HL-60 (cell line): Measurements from ENCODE around the gene ZNF385D.

Experiments
- DNase-seq, 2 experiments: peaks; one replicate each; pipeline ENCODE4 v3.0.0-alpha.2; 2010 to 2020; ENCODE audit warnings: low read depth in 1 of 2, low spot score in 1 of 2
- H3K27ac ChIP-seq: fragments of 250-450 bp; sonication (Bioruptor Pico); replicated peaks from 2 replicates; pipeline ENCODE4 v1.5.1; 2020; ENCODE audit warnings: mild to moderate bottlenecking, moderate library complexity
- H3K27me3 ChIP-seq: fragments of 250-450 bp; sonication (Bioruptor Pico); 2 replicates; pipeline ENCODE4 v1.5.1; 2021; ENCODE audit warnings: mild to moderate bottlenecking, moderate library complexity; ENCODE audit not compliant: insufficient read depth, poor library complexity, severe bottlenecking
- H3K4me3 ChIP-seq: replicated peaks from 2 replicates; pipeline ENCODE4 v1.5.1; 2011; ENCODE audit warnings: mild to moderate bottlenecking, control low read depth, low read length; ENCODE audit not compliant: insufficient read depth
- CTCF ChIP-seq: IDR thresholded peaks from one replicate; pipeline ENCODE4 v1.5.1; 2011; ENCODE audit warnings: low read length, control low read depth, inconsistent platforms; ENCODE audit not compliant: insufficient read depth
- GABPA ChIP-seq: IDR thresholded peaks from 2 replicates; pipeline ENCODE4 v1.6.1; 2012; ENCODE audit warnings: low read depth
- POLR2AphosphoS5 ChIP-seq: IDR thresholded peaks from 2 replicates; pipeline ENCODE4 v1.6.1; 2012; ENCODE audit warnings: low read depth
- REST ChIP-seq: IDR thresholded peaks from 2 replicates; pipeline ENCODE4 v1.6.1; 2012; ENCODE audit warnings: low read depth; ENCODE audit not compliant: insufficient replicate concordance
- SPI1 ChIP-seq: IDR thresholded peaks from 2 replicates; pipeline ENCODE4 v1.6.1; 2012; ENCODE audit warnings: low read depth, mild to moderate bottlenecking, borderline replicate concordance

Gene ZNF385D

GRCh38 chr3:21414506-21414905 lies 336.5 kb downstream of the ZNF385D start:
- no peak for DNase-seq
- no peaks in the 10 kb centered on the region for H3K27me3 ChIP-seq
- H3K4me3 ChIP-seq = no peak overlapping the region
- H3K27ac ChIP-seq = no peak overlapping the region
- TF ChIP-seq CTCF (no peak), POLR2AphosphoS5 (no peak), GABPA (no peak), REST (no peak), SPI1 (no peak)

GRCh38 chr3:21411058-21411457 lies 340.0 kb downstream of the ZNF385D start:
- H3K27ac ChIP-seq = no peak overlapping the region
- TF ChIP-seq SPI1 = no peak
- TF ChIP-seq POLR2AphosphoS5 = no peak
- no peak for TF ChIP-seq CTCF
- no peak for TF ChIP-seq GABPA
- TF ChIP-seq REST = no peak
- no peak for DNase-seq
- H3K27me3 ChIP-seq = no peaks in the 10 kb centered on the region
- H3K4me3 ChIP-seq = no peak overlapping the region

GRCh38 chr3:21409401-21409800 lies 341.6 kb downstream of the ZNF385D start:
- Histone ChIP-seq H3K27me3 (no peaks in the 10 kb centered on the region), H3K4me3 (no peak overlapping the region), H3K27ac (no peak overlapping the region)
- no peak for TF ChIP-seq CTCF
- TF ChIP-seq POLR2AphosphoS5 = no peak
- TF ChIP-seq SPI1 = no peak
- no peak for TF ChIP-seq REST
- TF ChIP-seq GABPA = no peak
- DNase-seq = no peak
